IMR-90 (cell line): ENCODE data around the gene ABTB2. TPM values are rescaled to one million over a fixed set of nuclear protein-coding genes. Genes with fewer than 3 reads are reported as not detected.

Experiments
- ATAC-seq: fragments of 200-7000 bp; cut with Tn5 transposase; 2 replicates; pipeline ENCODE4 v1.9.1; 2020; ENCODE audit warnings: low read depth, mild to moderate bottlenecking, moderate library complexity
- BruUV-seq: library from RNA; stranded (reverse); fragments of 400-500 nt; replicated peaks from 2 replicates; lab custom pipeline; 2021; lab: Mats Ljungman, UMichigan
- CTCF ChIA-PET: fragments of 300-600 bp; formaldehyde crosslinking; extraction: SDS; loops from one replicate; lab custom pipeline; 2021; ENCODE audit warnings: antibody characterized with exemption; lab: Yijun Ruan, JAX
- POLR2A ChIA-PET: fragments of 300-600 bp; sonication (Branson Sonifier 250); formaldehyde crosslinking; loops from one replicate; lab custom pipeline; 2022; ENCODE audit warnings: antibody characterized with exemption; ENCODE audit not compliant: unreplicated experiment; lab: Charles Lee
- DNase-seq: peaks from one replicate; pipeline ENCODE4 v3.0.0; 2013
- H2AFZ ChIP-seq: replicated peaks from 2 replicates; pipeline ENCODE3; 2013; ENCODE audit warnings: low read length, mild to moderate bottlenecking; ENCODE audit not compliant: poor library complexity
- H2AK5ac ChIP-seq: 2 replicates; pipeline ENCODE4 v1.6.1; 2013; ENCODE audit warnings: low read depth, low read length, inconsistent platforms
- H2AK9ac ChIP-seq: replicated peaks from 2 replicates; pipeline ENCODE3; 2013; ENCODE audit warnings: mild to moderate bottlenecking, low read depth, low read length, moderate library complexity; ENCODE audit not compliant: poor library complexity
- H2BK120ac ChIP-seq: 2 replicates; pipeline ENCODE4 v1.6.1; 2013; ENCODE audit warnings: low read depth, low read length, inconsistent platforms
- H2BK15ac ChIP-seq: 3 replicates; pipeline ENCODE4 v1.6.1; 2013; ENCODE audit warnings: low read depth, low read length, inconsistent platforms
- H2BK20ac ChIP-seq: 2 replicates; pipeline ENCODE4 v1.6.1; 2013; ENCODE audit warnings: low read depth, mild to moderate bottlenecking, inconsistent platforms, low read length, moderate library complexity
- H2BK5ac ChIP-seq: 2 replicates; pipeline ENCODE4 v1.6.1; 2013; ENCODE audit warnings: mild to moderate bottlenecking, low read depth, low read length, inconsistent platforms; ENCODE audit not compliant: poor library complexity, severe bottlenecking
- H3K14ac ChIP-seq: replicated peaks from 2 replicates; pipeline ENCODE4 v1.6.1; 2013; ENCODE audit warnings: low read depth, low read length, inconsistent platforms
- H3K18ac ChIP-seq: 2 replicates; pipeline ENCODE4 v1.6.1; 2013; ENCODE audit warnings: low read depth, low read length, control low read depth
- H3K23ac ChIP-seq: 2 replicates; pipeline ENCODE4 v1.6.1; 2013; ENCODE audit warnings: low read depth, low read length, inconsistent platforms
- H3K27ac ChIP-seq: 2 replicates; pipeline ENCODE4 v1.5.1; 2013; ENCODE audit warnings: mild to moderate bottlenecking, control low read depth, low read length; ENCODE audit not compliant: insufficient read depth
- H3K27me3 ChIP-seq: 2 replicates; pipeline ENCODE4 v1.6.1; 2013; ENCODE audit warnings: low read length; ENCODE audit not compliant: control insufficient read depth, insufficient read depth
- H3K36me3 ChIP-seq: 2 replicates; pipeline ENCODE4 v1.6.1; 2013; ENCODE audit warnings: low read length, mixed read lengths; ENCODE audit not compliant: control insufficient read depth, insufficient read depth
- H3K4ac ChIP-seq: 2 replicates; pipeline ENCODE4 v1.6.1; 2013; ENCODE audit warnings: low read depth, low read length, inconsistent platforms
- H3K4me1 ChIP-seq: 2 replicates; pipeline ENCODE4 v1.6.1; 2013; ENCODE audit warnings: low read length, mixed read lengths; ENCODE audit not compliant: control insufficient read depth, insufficient read depth
- H3K4me2 ChIP-seq: 2 replicates; pipeline ENCODE4 v1.6.1; 2013; ENCODE audit warnings: low read depth, mild to moderate bottlenecking, control low read depth, low read length, moderate library complexity
- H3K4me3 ChIP-seq: 2 replicates; pipeline ENCODE4 v1.5.1; 2013; ENCODE audit warnings: low read depth, mild to moderate bottlenecking, control low read depth, low read length, moderate library complexity; ENCODE audit not compliant: insufficient read depth
- H3K56ac ChIP-seq: 2 replicates; pipeline ENCODE4 v1.6.1; 2013; ENCODE audit warnings: low read length, inconsistent platforms; ENCODE audit not compliant: insufficient read depth; ENCODE audit errors: extremely low read depth
- H3K79me1 ChIP-seq, 2 experiments: 2 replicates each; pipeline ENCODE4 v1.6.1; 2013; ENCODE audit warnings: low read length in 2 of 2, inconsistent platforms in 1 of 2, low read depth in 1 of 2
- H3K9ac ChIP-seq: 2 replicates; pipeline ENCODE4 v1.6.1; 2013; ENCODE audit warnings: low read depth, low read length, control low read depth
- H3K9me1 ChIP-seq: 2 replicates; pipeline ENCODE4 v1.6.1; 2013; ENCODE audit warnings: low read length, inconsistent platforms; ENCODE audit not compliant: insufficient read depth
- H3K9me3 ChIP-seq: 2 replicates; pipeline ENCODE4 v1.6.1; 2013; ENCODE audit warnings: low read length; ENCODE audit not compliant: control insufficient read depth, insufficient read depth
- H4K20me1 ChIP-seq: 2 replicates; pipeline ENCODE4 v1.6.1; 2013; ENCODE audit warnings: low read length, inconsistent platforms; ENCODE audit not compliant: insufficient read depth
- H4K5ac ChIP-seq: 2 replicates; pipeline ENCODE4 v1.6.1; 2013; ENCODE audit warnings: mild to moderate bottlenecking, low read depth, low read length, control low read depth
- H4K8ac ChIP-seq, 2 experiments: 2 replicates each; pipeline ENCODE4 v1.6.1; 2013; ENCODE audit warnings: low read depth in 2 of 2, low read length in 2 of 2, control low read depth in 1 of 2, inconsistent platforms in 1 of 2
- H4K91ac ChIP-seq: 2 replicates; pipeline ENCODE4 v1.6.1; 2013; ENCODE audit warnings: low read depth, low read length, inconsistent platforms; ENCODE audit not compliant: insufficient read depth
- POLR2A ChIP-seq: IDR thresholded peaks from 2 replicates; pipeline ENCODE4 v1.6.1; 2012; ENCODE audit warnings: mild to moderate bottlenecking, low read depth, low read length
- WGBS, 2 experiments: methylation state at CpG; one replicate each; pipeline versions ENCODE4 v1.1.5 to v1.1.7; 2013; ENCODE audit warnings: missing lambda C conversion rate in 2 of 2; ENCODE audit not compliant: insufficient read length in 1 of 2; ENCODE audit errors: extremely low coverage in 2 of 2; 5-methylcytosine and 5-hydroxymethylcytosine counted together
- dilution Hi-C: fragments of 300-500 bp; cut with HindIII; formaldehyde crosslinking; loops from one replicate; pipeline ENCODE4 v1.14.3; 2018; ENCODE audit warnings: low sequenced_read_pairs; ENCODE audit not compliant: unreplicated experiment
- in situ Hi-C: fragments of 300-500 bp; cut with MboI; formaldehyde crosslinking; loops from 3 replicates; pipeline ENCODE4 v1.14.3; 2019; ENCODE audit warnings: low sequenced_read_pairs, inconsistent platforms, mixed read lengths
- intact Hi-C: fragments of 100-400 bp; cut with micrococcal nuclease; formaldehyde crosslinking; loops from 2 replicates; pipeline ENCODE4 v1.10.0; 2022
- polyA plus RNA-seq, 3 experiments: library from polyadenylated mRNA; depleted of rRNA; stranded (reverse); fragments of >200 nt; gene quantifications; 2 replicates each; pipeline ENCODE4 v1.2.3, GENCODE V29; 2012; ENCODE audit warnings: low replicate concordance in 1 of 3
- total RNA-seq: library from RNA; depleted of rRNA; stranded (reverse); fragments of >200 nt; gene quantifications from 2 replicates; pipeline ENCODE4 v1.2.3, GENCODE V29; 2012
- TF ChIP-seq, protein P1 (sequence below): fragments of 150-350 bp; IDR thresholded peaks from 2 replicates; pipeline ENCODE4 v1.6.1; 2017; ENCODE audit warnings: mild to moderate bottlenecking, antibody characterized with exemption, low read length, low read depth

The ABTB2 gene
- total and polyA plus RNA-seq, 2 of the 4 experiments (the other 2 are of a cell fraction) = 0.18 to 2.0 TPM

DNA sequence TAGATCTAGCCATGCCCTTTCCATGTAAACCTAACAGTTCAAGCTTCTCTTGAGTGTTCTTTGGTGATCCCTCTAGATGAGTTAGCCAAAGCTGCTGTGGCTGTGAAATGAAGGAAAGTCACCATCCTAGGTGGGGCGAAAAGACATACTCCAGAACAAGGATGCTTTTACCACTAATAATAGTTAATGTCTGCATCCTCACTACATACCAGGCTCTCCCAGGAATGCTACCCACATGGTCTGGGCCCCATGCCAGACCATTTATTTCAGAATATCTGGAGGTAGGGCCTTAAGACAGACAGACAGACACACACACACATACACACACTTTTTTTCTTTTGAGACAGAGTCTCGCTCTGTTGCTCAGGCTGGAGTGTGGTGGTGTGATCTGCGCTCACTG lies 14.7 kb downstream of the ABTB2 start:
- Histone ChIP-seq H2AK5ac (peak overlapping the region; percentile 40; the same call in 1 of the 2 replicates), H2BK15ac (no peak overlapping the region), H3K4me2 (no peak overlapping the region), H4K5ac (no peak overlapping the region), H3K9ac (no peak overlapping the region), H2BK5ac (no peak overlapping the region), H2BK120ac (no peak overlapping the region), H3K27ac (no peak overlapping the region), H4K20me1 (peaks cover 10% of the 10 kb centered on the region; the same call in 1 of the 2 replicates), H3K36me3 (no peaks in the 10 kb centered on the region), H2AK9ac (no peak overlapping the region), H4K91ac (no peak overlapping the region), H3K4me1 (peaks cover 25% of the 10 kb centered on the region), H2AFZ (no peak overlapping the region), H3K79me1 (no peaks in the 10 kb centered on the region), H3K4me3 (no peak overlapping the region), H3K9me3 (no peaks in the 10 kb centered on the region), H3K23ac (no peak overlapping the region), H3K27me3 (peaks cover 13% of the 10 kb centered on the region), H3K9me1 (peaks cover 33% of the 10 kb centered on the region), H4K8ac (no peak overlapping the region), H3K18ac (no peak overlapping the region), H3K4ac (peak overlapping the region; percentile 40; the same call in 1 of the 2 replicates), H3K56ac (no peak overlapping the region), H3K14ac (no peak overlapping the region), H2BK20ac (no peak overlapping the region)
- ChIA-PET POLR2A (no interaction called here), CTCF (interaction anchor here (1.3 kb wide), 1 partner anchor 169 kb away, joined by 3 read pairs; no protein-coding TSS in a partner anchor)
- intact Hi-C loops = no loop called here
- ATAC-seq = peak; percentile 47
- in situ Hi-C loops = no loop called here
- no CpG with 5 or more reads among the region's 3 CpGs for WGBS, 2 experiments
- TF ChIP-seq POLR2A = no peak
- TF ChIP-seq, protein P1, sequence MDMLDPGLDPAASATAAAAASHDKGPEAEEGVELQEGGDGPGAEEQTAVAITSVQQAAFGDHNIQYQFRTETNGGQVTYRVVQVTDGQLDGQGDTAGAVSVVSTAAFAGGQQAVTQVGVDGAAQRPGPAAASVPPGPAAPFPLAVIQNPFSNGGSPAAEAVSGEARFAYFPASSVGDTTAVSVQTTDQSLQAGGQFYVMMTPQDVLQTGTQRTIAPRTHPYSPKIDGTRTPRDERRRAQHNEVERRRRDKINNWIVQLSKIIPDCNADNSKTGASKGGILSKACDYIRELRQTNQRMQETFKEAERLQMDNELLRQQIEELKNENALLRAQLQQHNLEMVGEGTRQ = peak; percentile 9; the same call in 1 of the 2 replicates
- dilution Hi-C loops = loop anchor here (25.0 kb wide), 1 partner anchor 156 kb away; no protein-coding TSS in a partner anchor
- peak; percentile 81 for DNase-seq
- no TSS peak for BruUV-seq
